HepG2 (cell line): ENCODE results near the gene LARP7. TPM values are rescaled to one million over a fixed set of nuclear protein-coding genes. Genes with fewer than 3 reads are reported as not detected.

Experiments
- DDIT3 ChIP-seq: sonication (generic); formaldehyde crosslinking; IDR thresholded peaks from 2 replicates; pipeline ENCODE4 v1.4.0; 2020; ENCODE audit warnings: mild to moderate bottlenecking, missing genetic modification reagents
- DR1 ChIP-seq: sonication (generic); formaldehyde crosslinking; IDR thresholded peaks from 2 replicates; pipeline ENCODE4 v1.8.0; 2021; ENCODE audit warnings: mild to moderate bottlenecking, missing genetic modification reagents, inconsistent platforms
- HNRNPUL1 ChIP-seq: fragments of 200-400 bp; formaldehyde crosslinking; IDR thresholded peaks from 2 replicates; pipeline ENCODE4 v1.6.1; 2017; ENCODE audit warnings: low read depth, mild to moderate bottlenecking, low read length, moderate library complexity
- HOXA7 ChIP-seq: sonication (generic); formaldehyde crosslinking; IDR thresholded peaks from 2 replicates; pipeline ENCODE4 v1.8.1; 2022; ENCODE audit warnings: mild to moderate bottlenecking, missing genetic modification reagents, moderate library complexity
- JARID2 ChIP-seq: sonication (generic); formaldehyde crosslinking; IDR thresholded peaks from 2 replicates; pipeline ENCODE4 v1.8.1; 2023; ENCODE audit warnings: missing genetic modification reagents, inconsistent platforms; ENCODE audit not compliant: insufficient replicate concordance
- MZF1 ChIP-seq: sonication (generic); formaldehyde crosslinking; IDR thresholded peaks from 2 replicates; pipeline ENCODE4 v1.8.1; 2023; ENCODE audit warnings: mild to moderate bottlenecking, missing genetic modification reagents, borderline replicate concordance
- NFE2 ChIP-seq: sonication (generic); formaldehyde crosslinking; IDR thresholded peaks from 2 replicates; pipeline ENCODE4 v1.4.0; 2020; ENCODE audit warnings: missing genetic modification reagents
- ONECUT2 ChIP-seq: sonication (generic); formaldehyde crosslinking; IDR thresholded peaks from 2 replicates; pipeline ENCODE4 v1.4.0; 2020; ENCODE audit warnings: missing genetic modification reagents
- REST ChIP-seq, 2 experiments: IDR thresholded peaks; 2 replicates each; pipeline ENCODE4 v1.6.1; 2011 to 2012; ENCODE audit warnings: low read length in 2 of 2, borderline replicate concordance in 1 of 2, low read depth in 1 of 2, mild to moderate bottlenecking in 1 of 2, moderate library complexity in 1 of 2
- TCF12 ChIP-seq, 2 experiments: fragments of 450-650 bp in 1 of 2; sonication (generic) in 1 of 2; formaldehyde crosslinking in 1 of 2; IDR thresholded peaks; 2 replicates each; pipeline versions ENCODE4 v1.6.1 to v1.8.0; 2017 to 2022; ENCODE audit warnings: antibody characterized with exemption in 1 of 2, mild to moderate bottlenecking in 1 of 2, missing genetic modification reagents in 1 of 2, moderate library complexity in 1 of 2
- ZNF276 ChIP-seq: sonication (generic); formaldehyde crosslinking; IDR thresholded peaks from 2 replicates; pipeline ENCODE4 v1.4.0; 2020; ENCODE audit warnings: mild to moderate bottlenecking, low read depth, missing genetic modification reagents
- ZNF3 ChIP-seq: IDR thresholded peaks from 2 replicates; pipeline ENCODE4 v1.7.0; 2017; ENCODE audit warnings: inconsistent platforms
- ZNF317 ChIP-seq: sonication (generic); formaldehyde crosslinking; IDR thresholded peaks from 2 replicates; pipeline ENCODE4 v1.5.0; 2020; ENCODE audit warnings: mild to moderate bottlenecking, missing genetic modification reagents
- ZNF333 ChIP-seq: sonication (generic); formaldehyde crosslinking; IDR thresholded peaks from 2 replicates; pipeline ENCODE4 v1.4.0; 2020; ENCODE audit warnings: mild to moderate bottlenecking, missing genetic modification reagents, borderline replicate concordance
- ZNF335 ChIP-seq: sonication (generic); formaldehyde crosslinking; IDR thresholded peaks from 2 replicates; pipeline ENCODE4 v1.4.0; 2020; ENCODE audit warnings: missing genetic modification reagents
- ZNF615 ChIP-seq: sonication (generic); formaldehyde crosslinking; IDR thresholded peaks from 2 replicates; pipeline ENCODE4 v1.5.0; 2020; ENCODE audit warnings: mild to moderate bottlenecking, missing genetic modification reagents, borderline replicate concordance
- ZNF687 ChIP-seq: sonication (generic); formaldehyde crosslinking; IDR thresholded peaks from 2 replicates; pipeline ENCODE4 v1.5.1; 2020; ENCODE audit warnings: mild to moderate bottlenecking, missing genetic modification reagents, moderate library complexity
- ZNF879 ChIP-seq: sonication (generic); formaldehyde crosslinking; IDR thresholded peaks from 2 replicates; pipeline ENCODE4 v1.8.1; 2023; ENCODE audit warnings: missing genetic modification reagents
- polyA plus RNA-seq, 8 experiments: library from polyadenylated mRNA; depleted of rRNA in 3 of 8; stranded (reverse) in 7 of 8; unstranded in 1 of 8; fragments of >200 nt; fragmentation: Illumina TruSeq in 4 of 8; extraction: Trizol in 4 of 8; gene quantifications; 2 replicates each; pipeline versions ENCODE4 v1.2.1 to v1.2.3, GENCODE V29; 2011 to 2016; ENCODE audit warnings: low read depth in 4 of 8, missing spikeins in 1 of 8, mixed read lengths in 1 of 8; ENCODE audit not compliant: insufficient read depth in 1 of 8
- total RNA-seq, 5 experiments: library from RNA; depleted of rRNA; stranded (reverse); fragments of >200 nt; fragmentation: Illumina TruSeq; extraction: Trizol; gene quantifications; 2 replicates each; pipeline ENCODE4 v1.2.3, GENCODE V29; 2016; ENCODE audit warnings: low read depth in 1 of 5

LARP7 gene
- total and polyA plus RNA-seq, 2 of the 13 experiments (the other 11 are each of a cell fraction or from before 2014, with no cell fraction given): 9.7 to 37.1 TPM

- no peak for TF ChIP-seq ZNF879 (CRISPR knock-in tag)
- no peak for TF ChIP-seq ZNF333 (CRISPR knock-in tag)
- no peak for TF ChIP-seq HOXA7
- TF ChIP-seq ZNF335 (CRISPR knock-in tag): peak; percentile 100
- peak; percentile 42 for TF ChIP-seq DR1 (CRISPR knock-in tag)
- peak; percentile 81; the same call in 1 of the 2 replicates for TF ChIP-seq ZNF615 (CRISPR knock-in tag)
- peak; percentile 39 for TF ChIP-seq ONECUT2
- 0 out of 2 replicates have a peak, but pooled peaks have one; percentile 14 for TF ChIP-seq ZNF276
- no peak for TF ChIP-seq DDIT3 (CRISPR knock-in tag)
- peak; percentile 51 for TF ChIP-seq ZNF317
- TF ChIP-seq ZNF687 (CRISPR knock-in tag): peak; percentile 74
- no peak for TF ChIP-seq ZNF3
- TF ChIP-seq REST (IDR thresholded peaks at IDR 0.05; ENCODE audit: borderline replicate concordance in 1 of 2, low read depth in 1 of 2, low read length in 2 of 2): no peak; a peak in 1 of 4 replicates
- no peak for TF ChIP-seq JARID2 (CRISPR knock-in tag)
- 0 out of 2 replicates have a peak, but pooled peaks have one; percentile 42 for TF ChIP-seq MZF1 (CRISPR knock-in tag)
- TF ChIP-seq TCF12 (IDR thresholded peaks at IDR 0.05): no peak
- no peak for TF ChIP-seq TCF12 (CRISPR knock-in tag; IDR thresholded peaks at IDR 0.05)
- no peak for TF ChIP-seq NFE2 (CRISPR knock-in tag)
- no peak for TF ChIP-seq HNRNPUL1
Observed at GRCh38 chr4:112636688-112637551, at the start of gene LARP7, which contains the start of gene ZGRF1 (continued).
